H1 (cell line): ENCODE data around the gene CDR2L. TPM values are rescaled to one million over a fixed set of nuclear protein-coding genes. Genes with fewer than 3 reads are reported as not detected.

Source experiments
- CHD1 ChIP-seq: IDR thresholded peaks from 2 replicates; pipeline ENCODE4 v1.6.1; 2012; ENCODE audit warnings: low read depth, low read length, improper control_type of control experiment
- EP300 ChIP-seq, 2 experiments: IDR thresholded peaks; 1 replicate in 1 of 2; 2 replicates in 1 of 2; pipeline ENCODE4 v1.6.1; 2011 to 2012; ENCODE audit warnings: low read depth in 2 of 2, low read length in 2 of 2, mild to moderate bottlenecking in 2 of 2, borderline replicate concordance in 1 of 2, inconsistent platforms in 1 of 2, moderate library complexity in 1 of 2
- POU5F1 ChIP-seq: IDR thresholded peaks from 2 replicates; pipeline ENCODE4 v1.6.1; 2011; ENCODE audit warnings: low read depth, mild to moderate bottlenecking, low read length, moderate library complexity
- RXRA ChIP-seq: IDR thresholded peaks from 2 replicates; pipeline ENCODE4 v1.6.1; 2011; ENCODE audit warnings: low read depth, mild to moderate bottlenecking, low read length, moderate library complexity; ENCODE audit not compliant: insufficient read depth
- SIRT6 ChIP-seq: IDR thresholded peaks from one replicate; pipeline ENCODE4 v1.7.1; 2012; ENCODE audit warnings: low read length, inconsistent platforms
- polyA plus RNA-seq, 7 experiments: library from polyadenylated mRNA; depleted of rRNA in 3 of 7; stranded (reverse) in 5 of 7; unstranded in 2 of 7; fragments of >200 nt in 5 of 7; fragments of 200-250 nt in 2 of 7; gene quantifications; 1 replicate in 5 of 7; 2 replicates in 1 of 7; 4 replicates in 1 of 7; pipeline versions ENCODE4 v1.2.1 to v1.2.3, GENCODE V29; 2011 to 2013; ENCODE audit warnings: missing spikeins in 2 of 7, mixed read lengths in 2 of 7
- total RNA-seq: library from RNA; stranded (reverse); fragmentation: NEBNext Ultra II Directional; extraction: Animal tissue kit (Norgen Biotek cat#: 25700); gene quantifications from 2 replicates; pipeline ENCODE4 v1.2.1, GENCODE V29; 2021
- TF ChIP-seq, protein P1 (sequence below): fragments of 300-600 bp; sonication (generic); IDR thresholded peaks from 2 replicates; pipeline ENCODE4 v1.7.1; 2012; ENCODE audit warnings: low read length, moderate library complexity, mild to moderate bottlenecking, inconsistent platforms; ENCODE audit not compliant: insufficient replicate concordance
- TF ChIP-seq, protein P2 (sequence below), 3 experiments: IDR thresholded peaks; 1 replicate in 2 of 3; 2 replicates in 1 of 3; pipeline versions ENCODE4 v1.5.1 to v1.6.1; 2011; ENCODE audit warnings: low read length in 3 of 3, mild to moderate bottlenecking in 3 of 3, inconsistent platforms in 2 of 3, low read depth in 1 of 3, moderate library complexity in 1 of 3; ENCODE audit not compliant: insufficient read depth in 1 of 3; ENCODE audit errors: control extremely low read depth in 1 of 3

CDR2L gene
- total and polyA plus RNA-seq, 2 of the 8 experiments (the other 6 are each of a cell fraction or from before 2014, with no cell fraction given) = 20.4 to 38.1 TPM

DNA sequence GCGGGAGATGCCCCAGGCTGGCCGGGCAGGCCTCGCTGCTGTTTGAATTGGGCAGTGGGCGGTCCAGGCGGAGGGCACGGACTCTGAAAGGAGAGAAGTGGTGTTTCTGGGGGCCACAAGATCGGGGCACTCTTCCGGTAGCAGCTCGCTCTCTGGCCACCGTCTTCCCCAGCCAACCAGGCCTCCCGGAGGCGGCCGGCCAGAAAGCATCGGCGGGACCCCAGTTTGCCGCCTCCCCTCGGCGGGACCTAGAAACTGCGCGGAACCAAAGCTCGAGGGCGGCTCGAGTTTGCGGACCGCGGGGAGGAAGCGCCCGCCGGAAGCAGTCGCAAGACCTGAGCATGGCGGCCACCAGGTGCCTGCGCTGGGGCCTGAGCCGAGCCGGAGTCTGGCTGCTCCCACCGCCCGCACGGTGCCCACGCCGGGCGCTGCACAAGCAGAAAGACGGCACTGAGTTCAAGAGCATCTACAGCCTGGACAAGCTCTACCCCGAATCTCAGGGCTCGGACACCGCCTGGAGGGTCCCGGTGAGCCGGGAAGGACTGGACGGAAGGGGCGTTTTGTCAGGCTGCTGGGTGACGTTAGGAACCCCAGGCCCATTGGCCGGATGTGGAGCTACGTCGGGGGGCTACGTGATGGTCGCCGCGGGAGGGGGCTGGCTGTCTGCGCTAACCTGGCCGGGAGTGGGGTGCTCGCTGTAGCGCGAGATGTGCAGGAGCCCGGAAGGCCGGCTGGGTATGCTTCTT, 25.1 kb downstream of the CDR2L start, which contains the start of gene MRPL58 (continued):
- TF ChIP-seq, protein P1, sequence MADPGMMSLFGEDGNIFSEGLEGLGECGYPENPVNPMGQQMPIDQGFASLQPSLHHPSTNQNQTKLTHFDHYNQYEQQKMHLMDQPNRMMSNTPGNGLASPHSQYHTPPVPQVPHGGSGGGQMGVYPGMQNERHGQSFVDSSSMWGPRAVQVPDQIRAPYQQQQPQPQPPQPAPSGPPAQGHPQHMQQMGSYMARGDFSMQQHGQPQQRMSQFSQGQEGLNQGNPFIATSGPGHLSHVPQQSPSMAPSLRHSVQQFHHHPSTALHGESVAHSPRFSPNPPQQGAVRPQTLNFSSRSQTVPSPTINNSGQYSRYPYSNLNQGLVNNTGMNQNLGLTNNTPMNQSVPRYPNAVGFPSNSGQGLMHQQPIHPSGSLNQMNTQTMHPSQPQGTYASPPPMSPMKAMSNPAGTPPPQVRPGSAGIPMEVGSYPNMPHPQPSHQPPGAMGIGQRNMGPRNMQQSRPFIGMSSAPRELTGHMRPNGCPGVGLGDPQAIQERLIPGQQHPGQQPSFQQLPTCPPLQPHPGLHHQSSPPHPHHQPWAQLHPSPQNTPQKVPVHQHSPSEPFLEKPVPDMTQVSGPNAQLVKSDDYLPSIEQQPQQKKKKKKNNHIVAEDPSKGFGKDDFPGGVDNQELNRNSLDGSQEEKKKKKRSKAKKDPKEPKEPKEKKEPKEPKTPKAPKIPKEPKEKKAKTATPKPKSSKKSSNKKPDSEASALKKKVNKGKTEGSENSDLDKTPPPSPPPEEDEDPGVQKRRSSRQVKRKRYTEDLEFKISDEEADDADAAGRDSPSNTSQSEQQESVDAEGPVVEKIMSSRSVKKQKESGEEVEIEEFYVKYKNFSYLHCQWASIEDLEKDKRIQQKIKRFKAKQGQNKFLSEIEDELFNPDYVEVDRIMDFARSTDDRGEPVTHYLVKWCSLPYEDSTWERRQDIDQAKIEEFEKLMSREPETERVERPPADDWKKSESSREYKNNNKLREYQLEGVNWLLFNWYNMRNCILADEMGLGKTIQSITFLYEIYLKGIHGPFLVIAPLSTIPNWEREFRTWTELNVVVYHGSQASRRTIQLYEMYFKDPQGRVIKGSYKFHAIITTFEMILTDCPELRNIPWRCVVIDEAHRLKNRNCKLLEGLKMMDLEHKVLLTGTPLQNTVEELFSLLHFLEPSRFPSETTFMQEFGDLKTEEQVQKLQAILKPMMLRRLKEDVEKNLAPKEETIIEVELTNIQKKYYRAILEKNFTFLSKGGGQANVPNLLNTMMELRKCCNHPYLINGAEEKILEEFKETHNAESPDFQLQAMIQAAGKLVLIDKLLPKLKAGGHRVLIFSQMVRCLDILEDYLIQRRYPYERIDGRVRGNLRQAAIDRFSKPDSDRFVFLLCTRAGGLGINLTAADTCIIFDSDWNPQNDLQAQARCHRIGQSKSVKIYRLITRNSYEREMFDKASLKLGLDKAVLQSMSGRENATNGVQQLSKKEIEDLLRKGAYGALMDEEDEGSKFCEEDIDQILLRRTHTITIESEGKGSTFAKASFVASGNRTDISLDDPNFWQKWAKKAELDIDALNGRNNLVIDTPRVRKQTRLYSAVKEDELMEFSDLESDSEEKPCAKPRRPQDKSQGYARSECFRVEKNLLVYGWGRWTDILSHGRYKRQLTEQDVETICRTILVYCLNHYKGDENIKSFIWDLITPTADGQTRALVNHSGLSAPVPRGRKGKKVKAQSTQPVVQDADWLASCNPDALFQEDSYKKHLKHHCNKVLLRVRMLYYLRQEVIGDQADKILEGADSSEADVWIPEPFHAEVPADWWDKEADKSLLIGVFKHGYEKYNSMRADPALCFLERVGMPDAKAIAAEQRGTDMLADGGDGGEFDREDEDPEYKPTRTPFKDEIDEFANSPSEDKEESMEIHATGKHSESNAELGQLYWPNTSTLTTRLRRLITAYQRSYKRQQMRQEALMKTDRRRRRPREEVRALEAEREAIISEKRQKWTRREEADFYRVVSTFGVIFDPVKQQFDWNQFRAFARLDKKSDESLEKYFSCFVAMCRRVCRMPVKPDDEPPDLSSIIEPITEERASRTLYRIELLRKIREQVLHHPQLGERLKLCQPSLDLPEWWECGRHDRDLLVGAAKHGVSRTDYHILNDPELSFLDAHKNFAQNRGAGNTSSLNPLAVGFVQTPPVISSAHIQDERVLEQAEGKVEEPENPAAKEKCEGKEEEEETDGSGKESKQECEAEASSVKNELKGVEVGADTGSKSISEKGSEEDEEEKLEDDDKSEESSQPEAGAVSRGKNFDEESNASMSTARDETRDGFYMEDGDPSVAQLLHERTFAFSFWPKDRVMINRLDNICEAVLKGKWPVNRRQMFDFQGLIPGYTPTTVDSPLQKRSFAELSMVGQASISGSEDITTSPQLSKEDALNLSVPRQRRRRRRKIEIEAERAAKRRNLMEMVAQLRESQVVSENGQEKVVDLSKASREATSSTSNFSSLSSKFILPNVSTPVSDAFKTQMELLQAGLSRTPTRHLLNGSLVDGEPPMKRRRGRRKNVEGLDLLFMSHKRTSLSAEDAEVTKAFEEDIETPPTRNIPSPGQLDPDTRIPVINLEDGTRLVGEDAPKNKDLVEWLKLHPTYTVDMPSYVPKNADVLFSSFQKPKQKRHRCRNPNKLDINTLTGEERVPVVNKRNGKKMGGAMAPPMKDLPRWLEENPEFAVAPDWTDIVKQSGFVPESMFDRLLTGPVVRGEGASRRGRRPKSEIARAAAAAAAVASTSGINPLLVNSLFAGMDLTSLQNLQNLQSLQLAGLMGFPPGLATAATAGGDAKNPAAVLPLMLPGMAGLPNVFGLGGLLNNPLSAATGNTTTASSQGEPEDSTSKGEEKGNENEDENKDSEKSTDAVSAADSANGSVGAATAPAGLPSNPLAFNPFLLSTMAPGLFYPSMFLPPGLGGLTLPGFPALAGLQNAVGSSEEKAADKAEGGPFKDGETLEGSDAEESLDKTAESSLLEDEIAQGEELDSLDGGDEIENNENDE = no peak
- TF ChIP-seq CHD1 (no peak), POU5F1 (no peak), SIRT6 (no peak), RXRA (no peak), EP300 (IDR thresholded peaks at IDR 0.05; ENCODE audit: borderline replicate concordance in 1 of 2, low read depth in 2 of 2, low read length in 2 of 2) (peak in 1 of 2 experiments; percentile 60; a peak in 1 of 3 replicates)
- TF ChIP-seq, protein P2, sequence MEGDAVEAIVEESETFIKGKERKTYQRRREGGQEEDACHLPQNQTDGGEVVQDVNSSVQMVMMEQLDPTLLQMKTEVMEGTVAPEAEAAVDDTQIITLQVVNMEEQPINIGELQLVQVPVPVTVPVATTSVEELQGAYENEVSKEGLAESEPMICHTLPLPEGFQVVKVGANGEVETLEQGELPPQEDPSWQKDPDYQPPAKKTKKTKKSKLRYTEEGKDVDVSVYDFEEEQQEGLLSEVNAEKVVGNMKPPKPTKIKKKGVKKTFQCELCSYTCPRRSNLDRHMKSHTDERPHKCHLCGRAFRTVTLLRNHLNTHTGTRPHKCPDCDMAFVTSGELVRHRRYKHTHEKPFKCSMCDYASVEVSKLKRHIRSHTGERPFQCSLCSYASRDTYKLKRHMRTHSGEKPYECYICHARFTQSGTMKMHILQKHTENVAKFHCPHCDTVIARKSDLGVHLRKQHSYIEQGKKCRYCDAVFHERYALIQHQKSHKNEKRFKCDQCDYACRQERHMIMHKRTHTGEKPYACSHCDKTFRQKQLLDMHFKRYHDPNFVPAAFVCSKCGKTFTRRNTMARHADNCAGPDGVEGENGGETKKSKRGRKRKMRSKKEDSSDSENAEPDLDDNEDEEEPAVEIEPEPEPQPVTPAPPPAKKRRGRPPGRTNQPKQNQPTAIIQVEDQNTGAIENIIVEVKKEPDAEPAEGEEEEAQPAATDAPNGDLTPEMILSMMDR (IDR thresholded peaks at IDR 0.05; ENCODE audit: control extremely low read depth in 1 of 3, insufficient read depth in 1 of 3, low read depth in 1 of 3, low read length in 3 of 3) = peak in 2 of 3 experiments; percentile 36 to 38; a peak in 3 of 4 replicates
